Measurements from ENCODE around the gene NFIL3. TPM values are rescaled to one million over a fixed set of nuclear protein-coding genes. Genes with fewer than 3 reads are reported as not detected.

Gene NFIL3
- polyA plus RNA-seq, 1 of the 3 experiments (the other 2 are of a cell fraction): 9.3 TPM

DNA sequence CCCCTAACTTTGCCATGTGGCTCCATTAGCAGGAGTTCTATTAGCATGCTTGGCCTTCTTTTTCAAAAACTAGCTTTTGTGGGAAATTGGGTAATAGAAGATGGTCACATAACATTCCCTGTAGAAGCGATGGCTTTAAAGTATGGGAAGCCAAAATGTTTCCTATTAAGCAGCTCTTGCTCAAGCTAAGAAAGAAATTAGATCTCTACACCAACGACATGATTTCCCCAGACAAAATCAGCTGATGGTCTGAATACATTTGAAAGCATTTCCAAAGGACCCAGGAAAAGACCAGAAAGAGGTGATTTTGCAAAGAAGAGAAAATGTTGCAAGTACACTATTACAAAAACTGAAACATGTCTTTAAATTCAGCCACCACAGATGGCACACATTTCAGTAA, 4.8 kb upstream of the NFIL3 start:
- Histone ChIP-seq H4K20me1 (ENCODE audit: insufficient read depth) (no peaks in the 10 kb centered on the region), H3K27me3 (ENCODE audit: insufficient read depth) (no peaks in the 10 kb centered on the region), H3K79me2 (ENCODE audit: insufficient read depth) (no peaks in the 10 kb centered on the region), H3K4me3 (ENCODE audit: low read depth in 2 of 2, low read length in 1 of 2) (no peak overlapping the region), H3F3A (replicated peaks; ENCODE audit: insufficient read depth) (peaks cover 8% of the 10 kb centered on the region), H2AFZ (ENCODE audit: low read depth) (no peak overlapping the region), H3K9me3 (no peaks in the 10 kb centered on the region), H3K9me2 (no peaks in the 10 kb centered on the region), H3K36me3 (replicated peaks in 1 of 2; ENCODE audit: control insufficient read depth in 1 of 2, insufficient read depth in 2 of 2, low read length in 1 of 2) (no peaks in the 10 kb centered on the region), H3K4me2 (no peak overlapping the region), H3K9ac (no peak overlapping the region), H3K4me1 (ENCODE audit: control insufficient read depth in 1 of 2, insufficient read depth in 2 of 2, low read depth in 1 of 2, low read length in 1 of 2) (peaks cover 0 to 6% of the 10 kb centered on the region in 2 experiments; a peak in 1 of 4 replicates), H3K27ac (ENCODE audit: low read depth in 2 of 2, low read length in 1 of 2) (no peak overlapping the region)
- ChIA-PET POLR2A (no interaction called here), CTCF (interaction anchor here (2.1 to 3.0 kb wide), 2 partner anchors 391 to 513 kb away, joined by 7 to 16 read pairs; no protein-coding TSS in a partner anchor)
- no peak for DNase-seq
- 54% methylated on average over 2 of the region's 2 CpGs for WGBS (ENCODE audit: low lambda C conversion rate)
- no peak for TF ChIP-seq TAF1 (IDR thresholded peaks at IDR 0.05; ENCODE audit: borderline replicate concordance, low read depth, low read length)
- TF ChIP-seq RXRA (IDR thresholded peaks at IDR 0.05; ENCODE audit: borderline replicate concordance, low read depth): no peak
- TF ChIP-seq IRF3 (IDR thresholded peaks at IDR 0.05; ENCODE audit: low read depth, low read length): no peak
- no peak for TF ChIP-seq FOSL2 (IDR thresholded peaks at IDR 0.05; ENCODE audit: borderline replicate concordance, low read depth)
- no peak for TF ChIP-seq RCOR1 (IDR thresholded peaks at IDR 0.05; ENCODE audit: low read length)
- TF ChIP-seq RAD21 (IDR thresholded peaks at IDR 0.05; ENCODE audit: low read length): no peak
- no peak for TF ChIP-seq CHD2 (IDR thresholded peaks at IDR 0.05; ENCODE audit: low read length, partially characterized antibody)
- TF ChIP-seq TEAD4 (IDR thresholded peaks at IDR 0.05; ENCODE audit: borderline replicate concordance, insufficient read depth): no peak
- no peak for TF ChIP-seq MEF2A (IDR thresholded peaks at IDR 0.05; ENCODE audit: borderline replicate concordance, low read depth)
- TF ChIP-seq GATA2 (CRISPR knock-in tag; IDR thresholded peaks at IDR 0.05): no peak
- TF ChIP-seq EP300 (IDR thresholded peaks at IDR 0.05; ENCODE audit: borderline replicate concordance in 1 of 2, low read depth in 1 of 2, low read length in 1 of 2): no peak
- no peak for TF ChIP-seq RFX5 (IDR thresholded peaks at IDR 0.05; ENCODE audit: low read length)
- TF ChIP-seq, protein P1, sequence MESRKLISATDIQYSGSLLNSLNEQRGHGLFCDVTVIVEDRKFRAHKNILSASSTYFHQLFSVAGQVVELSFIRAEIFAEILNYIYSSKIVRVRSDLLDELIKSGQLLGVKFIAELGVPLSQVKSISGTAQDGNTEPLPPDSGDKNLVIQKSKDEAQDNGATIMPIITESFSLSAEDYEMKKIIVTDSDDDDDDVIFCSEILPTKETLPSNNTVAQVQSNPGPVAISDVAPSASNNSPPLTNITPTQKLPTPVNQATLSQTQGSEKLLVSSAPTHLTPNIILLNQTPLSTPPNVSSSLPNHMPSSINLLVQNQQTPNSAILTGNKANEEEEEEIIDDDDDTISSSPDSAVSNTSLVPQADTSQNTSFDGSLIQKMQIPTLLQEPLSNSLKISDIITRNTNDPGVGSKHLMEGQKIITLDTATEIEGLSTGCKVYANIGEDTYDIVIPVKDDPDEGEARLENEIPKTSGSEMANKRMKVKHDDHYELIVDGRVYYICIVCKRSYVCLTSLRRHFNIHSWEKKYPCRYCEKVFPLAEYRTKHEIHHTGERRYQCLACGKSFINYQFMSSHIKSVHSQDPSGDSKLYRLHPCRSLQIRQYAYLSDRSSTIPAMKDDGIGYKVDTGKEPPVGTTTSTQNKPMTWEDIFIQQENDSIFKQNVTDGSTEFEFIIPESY (IDR thresholded peaks at IDR 0.05; ENCODE audit: borderline replicate concordance, low read depth): no peak
- TF ChIP-seq EZH2phosphoT487 (IDR thresholded peaks at IDR 0.05; ENCODE audit: borderline replicate concordance, low read depth): no peak
- no peak for TF ChIP-seq POLR2AphosphoS5 (IDR thresholded peaks at IDR 0.05; ENCODE audit: low read depth, low read length)
- no peak for TF ChIP-seq TCF12 (IDR thresholded peaks at IDR 0.05)
- no peak for TF ChIP-seq YY1 (IDR thresholded peaks at IDR 0.05; ENCODE audit: low read depth)
- TF ChIP-seq USF1 (IDR thresholded peaks at IDR 0.05; ENCODE audit: borderline replicate concordance, low read depth): no peak
- TF ChIP-seq NFIC (IDR thresholded peaks at IDR 0.05; ENCODE audit: borderline replicate concordance): no peak
- no peak for TF ChIP-seq NRF1 (IDR thresholded peaks at IDR 0.05; ENCODE audit: low read depth, low read length)

All from SK-N-SH (cell line).